GM21447 (cell line): ENCODE measurements around the gene MOK.

Source experiments
- ATAC-seq: cut with Tn5 transposase; IDR thresholded peaks from one replicate; pipeline ENCODE4 v1.9.1; 2021; ENCODE audit not compliant: unreplicated experiment

The MOK gene

GRCh38 chr14:102184316-102185035 is 120.5 kb downstream of the MOK start:
- no peak for ATAC-seq

GRCh38 chr14:102183886-102184285 is 121.1 kb downstream of the MOK start:
- no peak for ATAC-seq

GRCh38 chr14:102182936-102183619 is 121.9 kb downstream of the MOK start:
- ATAC-seq = no peak

GRCh38 chr14:102182190-102182589 is 122.8 kb downstream of the MOK start:
- no peak for ATAC-seq

- no peak for ATAC-seq
These were observed 123.8 kb downstream of the MOK start for GRCh38 chr14:102181187-102181586.

GRCh38 chr14:102180248-102180998 is 124.5 kb downstream of the MOK start:
- no peak for ATAC-seq
